Ishikawa (cell line): ENCODE data around the gene TRA2B.
A peak's percentile ranks its signal among the peaks of the same experiment; 100 is the strongest.

Source experiments
- CEBPB ChIP-seq: IDR thresholded peaks from 2 replicates; pipeline ENCODE4 v1.6.1; 2012
- CREB1 ChIP-seq: IDR thresholded peaks from 2 replicates; pipeline ENCODE4 v1.6.1; 2012; ENCODE audit warnings: low read depth
- EGR1 ChIP-seq: IDR thresholded peaks from 2 replicates; pipeline ENCODE4 v1.6.1; 2012
- EP300 ChIP-seq: IDR thresholded peaks from 2 replicates; pipeline ENCODE4 v1.6.1; 2012; ENCODE audit warnings: borderline replicate concordance
- FOXM1 ChIP-seq: IDR thresholded peaks from 2 replicates; pipeline ENCODE4 v1.6.1; 2012; ENCODE audit warnings: low read depth, borderline replicate concordance
- NFIC ChIP-seq: IDR thresholded peaks from 2 replicates; pipeline ENCODE4 v1.6.1; 2012
- RAD21 ChIP-seq: IDR thresholded peaks from 2 replicates; pipeline ENCODE4 v1.6.1; 2012; ENCODE audit warnings: low read depth
- TAF1 ChIP-seq: IDR thresholded peaks from 2 replicates; pipeline ENCODE4 v1.6.1; 2012; ENCODE audit warnings: low read depth, mild to moderate bottlenecking
- TCF12 ChIP-seq: IDR thresholded peaks from 2 replicates; pipeline ENCODE4 v1.6.1; 2012; ENCODE audit warnings: low read depth
- TEAD4 ChIP-seq: IDR thresholded peaks from 2 replicates; pipeline ENCODE4 v1.6.1; 2012
- YY1 ChIP-seq: IDR thresholded peaks from 2 replicates; pipeline ENCODE4 v1.6.1; 2012; ENCODE audit warnings: low read depth
- ZBTB7A ChIP-seq: IDR thresholded peaks from 2 replicates; pipeline ENCODE4 v1.6.1; 2012; ENCODE audit warnings: low read depth
- TF ChIP-seq, protein P1 (sequence below): IDR thresholded peaks from 2 replicates; pipeline ENCODE4 v1.6.1; 2012
- TF ChIP-seq, protein P2 (sequence below): IDR thresholded peaks from 2 replicates; pipeline ENCODE4 v1.6.1; 2012; ENCODE audit warnings: low read depth, mild to moderate bottlenecking
- TF ChIP-seq, protein P3 (sequence below): IDR thresholded peaks from 2 replicates; pipeline ENCODE4 v1.6.1; 2012

TRA2B gene

DNA sequence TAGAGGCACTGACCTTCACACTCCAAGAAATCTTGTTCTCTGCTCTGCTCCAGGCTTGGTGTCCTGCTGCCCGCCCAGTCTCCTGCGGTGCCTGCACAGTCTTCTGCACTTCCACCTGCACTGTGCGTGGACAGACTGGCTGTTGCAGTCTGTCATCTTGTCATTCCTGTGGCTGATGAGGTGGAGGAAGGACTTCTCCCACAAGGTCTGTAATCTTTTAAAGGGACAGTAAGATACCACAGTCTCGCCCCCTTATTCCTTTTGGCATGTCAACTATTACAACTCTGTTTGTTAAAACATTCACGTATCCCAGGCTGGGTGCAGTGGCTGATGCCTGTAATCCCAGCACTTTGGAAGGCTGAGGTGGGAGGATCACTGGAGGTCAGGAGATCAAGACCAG, 58.9 kb downstream of the TRA2B start:
- TF ChIP-seq, protein P1, sequence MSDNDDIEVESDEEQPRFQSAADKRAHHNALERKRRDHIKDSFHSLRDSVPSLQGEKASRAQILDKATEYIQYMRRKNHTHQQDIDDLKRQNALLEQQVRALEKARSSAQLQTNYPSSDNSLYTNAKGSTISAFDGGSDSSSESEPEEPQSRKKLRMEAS: 0 out of 2 replicates have a peak, but pooled peaks have one; percentile 18
- no peak for TF ChIP-seq YY1
- TF ChIP-seq ZBTB7A: no peak
- no peak for TF ChIP-seq TEAD4
- peak; percentile 67 for TF ChIP-seq TCF12
- TF ChIP-seq RAD21: no peak
- TF ChIP-seq EP300: peak; percentile 34; the same call in 1 of the 2 replicates
- TF ChIP-seq TAF1: no peak

DNA sequence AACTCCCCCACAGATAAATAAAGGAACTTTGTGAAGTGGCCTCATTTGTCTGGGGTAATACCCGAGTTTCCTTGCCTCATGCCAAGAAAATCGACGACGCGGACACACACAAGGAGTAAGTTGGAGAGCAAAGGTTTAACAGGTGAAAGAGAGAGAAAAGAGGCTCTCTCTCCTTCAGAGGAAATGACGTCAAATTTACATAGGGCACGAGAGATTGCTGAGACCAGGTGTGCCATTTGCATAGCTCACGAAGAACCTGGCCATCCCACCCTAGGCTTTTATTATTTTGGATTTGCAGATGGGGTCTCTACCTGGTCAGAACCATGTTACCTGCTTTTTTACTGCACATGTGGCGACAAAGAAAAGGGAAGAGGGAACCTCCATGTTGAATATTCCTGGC, 63.7 kb downstream of the TRA2B start:
- no peak for TF ChIP-seq TAF1
- TF ChIP-seq CEBPB: no peak
- no peak for TF ChIP-seq TEAD4
- TF ChIP-seq, protein P2, sequence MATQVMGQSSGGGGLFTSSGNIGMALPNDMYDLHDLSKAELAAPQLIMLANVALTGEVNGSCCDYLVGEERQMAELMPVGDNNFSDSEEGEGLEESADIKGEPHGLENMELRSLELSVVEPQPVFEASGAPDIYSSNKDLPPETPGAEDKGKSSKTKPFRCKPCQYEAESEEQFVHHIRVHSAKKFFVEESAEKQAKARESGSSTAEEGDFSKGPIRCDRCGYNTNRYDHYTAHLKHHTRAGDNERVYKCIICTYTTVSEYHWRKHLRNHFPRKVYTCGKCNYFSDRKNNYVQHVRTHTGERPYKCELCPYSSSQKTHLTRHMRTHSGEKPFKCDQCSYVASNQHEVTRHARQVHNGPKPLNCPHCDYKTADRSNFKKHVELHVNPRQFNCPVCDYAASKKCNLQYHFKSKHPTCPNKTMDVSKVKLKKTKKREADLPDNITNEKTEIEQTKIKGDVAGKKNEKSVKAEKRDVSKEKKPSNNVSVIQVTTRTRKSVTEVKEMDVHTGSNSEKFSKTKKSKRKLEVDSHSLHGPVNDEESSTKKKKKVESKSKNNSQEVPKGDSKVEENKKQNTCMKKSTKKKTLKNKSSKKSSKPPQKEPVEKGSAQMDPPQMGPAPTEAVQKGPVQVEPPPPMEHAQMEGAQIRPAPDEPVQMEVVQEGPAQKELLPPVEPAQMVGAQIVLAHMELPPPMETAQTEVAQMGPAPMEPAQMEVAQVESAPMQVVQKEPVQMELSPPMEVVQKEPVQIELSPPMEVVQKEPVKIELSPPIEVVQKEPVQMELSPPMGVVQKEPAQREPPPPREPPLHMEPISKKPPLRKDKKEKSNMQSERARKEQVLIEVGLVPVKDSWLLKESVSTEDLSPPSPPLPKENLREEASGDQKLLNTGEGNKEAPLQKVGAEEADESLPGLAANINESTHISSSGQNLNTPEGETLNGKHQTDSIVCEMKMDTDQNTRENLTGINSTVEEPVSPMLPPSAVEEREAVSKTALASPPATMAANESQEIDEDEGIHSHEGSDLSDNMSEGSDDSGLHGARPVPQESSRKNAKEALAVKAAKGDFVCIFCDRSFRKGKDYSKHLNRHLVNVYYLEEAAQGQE: no peak
- TF ChIP-seq EP300: no peak
- no peak for TF ChIP-seq ZBTB7A

DNA sequence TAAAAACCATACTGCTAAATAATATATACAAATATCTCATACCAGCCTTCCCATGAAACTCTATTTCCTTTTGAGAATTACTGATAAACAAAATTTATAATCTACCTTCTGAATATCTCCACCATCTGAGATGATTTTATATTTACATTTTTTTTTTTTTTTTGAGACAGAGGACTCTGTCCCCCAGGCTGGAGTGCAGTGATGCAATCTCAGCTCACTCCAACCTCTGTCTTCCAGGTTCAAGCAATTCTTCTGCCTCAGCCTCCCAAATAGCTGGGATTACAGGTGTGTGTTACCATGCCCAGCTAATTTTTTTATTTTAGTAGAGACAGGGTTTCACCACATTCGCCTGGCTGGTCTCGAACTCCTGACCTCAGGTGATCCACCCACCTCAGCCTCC, 70.2 kb downstream of the TRA2B start:
- TF ChIP-seq FOXM1 (no peak), TEAD4 (no peak)

DNA sequence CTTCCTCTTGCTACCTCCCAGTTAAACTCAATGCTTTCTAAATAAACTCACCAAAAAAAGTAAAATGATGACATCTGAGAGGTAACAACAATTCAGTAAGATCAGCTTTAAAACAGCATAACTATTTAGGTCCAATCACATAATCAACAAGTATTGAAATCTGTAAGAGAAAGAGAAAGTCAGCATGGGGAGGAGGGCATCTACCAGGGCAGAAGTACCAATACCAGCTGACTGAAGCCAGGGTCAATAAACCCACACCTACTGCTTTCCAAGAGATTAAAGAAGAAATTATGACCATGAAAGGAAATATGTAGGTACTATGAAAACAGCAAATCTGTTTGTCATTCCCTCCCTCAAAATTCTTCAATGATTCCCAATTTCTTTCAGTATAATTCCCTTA, 70.8 kb downstream of the TRA2B start:
- TF ChIP-seq CREB1 (no peak), ZBTB7A (no peak), TAF1 (no peak), EP300 (no peak), RAD21 (no peak), TEAD4 (no peak), YY1 (no peak), FOXM1 (no peak), EGR1 (no peak), NFIC (no peak), TCF12 (no peak), CEBPB (no peak)
- TF ChIP-seq, protein P2: no peak
- TF ChIP-seq, protein P3, sequence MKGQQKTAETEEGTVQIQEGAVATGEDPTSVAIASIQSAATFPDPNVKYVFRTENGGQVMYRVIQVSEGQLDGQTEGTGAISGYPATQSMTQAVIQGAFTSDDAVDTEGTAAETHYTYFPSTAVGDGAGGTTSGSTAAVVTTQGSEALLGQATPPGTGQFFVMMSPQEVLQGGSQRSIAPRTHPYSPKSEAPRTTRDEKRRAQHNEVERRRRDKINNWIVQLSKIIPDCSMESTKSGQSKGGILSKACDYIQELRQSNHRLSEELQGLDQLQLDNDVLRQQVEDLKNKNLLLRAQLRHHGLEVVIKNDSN: no peak
- TF ChIP-seq, protein P1: no peak

DNA sequence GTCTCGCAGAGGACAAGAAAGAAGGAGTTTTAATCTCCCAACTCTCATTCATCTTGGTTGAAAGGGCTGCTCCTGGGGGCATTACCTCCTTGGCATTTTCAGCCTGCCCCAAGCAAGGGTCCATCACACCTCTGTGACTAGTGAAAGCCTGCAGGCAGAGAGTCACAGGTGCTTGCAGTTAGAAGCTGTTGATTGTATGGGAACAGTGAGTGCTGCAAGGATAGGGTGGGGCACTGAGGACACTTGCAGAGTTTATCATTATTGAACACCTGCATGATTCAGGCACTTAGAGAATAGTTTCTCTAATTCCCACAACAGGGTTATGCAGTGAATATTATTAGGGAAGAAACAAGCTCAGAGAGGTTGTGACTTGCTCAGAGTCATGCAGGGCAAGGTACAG, 71.3 kb downstream of the TRA2B start:
- TF ChIP-seq EGR1: no peak
- TF ChIP-seq TEAD4: no peak
